B cell (primary cell): ENCODE results near the gene NELFE. TPM values are rescaled to one million over a fixed set of nuclear protein-coding genes. Genes with fewer than 3 reads are reported as not detected.

Experiments used
- ATAC-seq: fragments of 200-7000 bp; cut with Tn5 transposase; one replicate; pipeline ENCODE4 v1.10.0; 2021; ENCODE audit warnings: low read depth, mild to moderate bottlenecking, moderate number of reproducible peaks, moderate library complexity
- CTCF ChIA-PET: fragments of 350-600 bp; sonication (Branson Sonifier 250); formaldehyde crosslinking; loops from one replicate; lab custom pipeline; 2021; ENCODE audit warnings: antibody characterized with exemption, inconsistent platforms; lab: Charles Lee
- POLR2A ChIA-PET: fragments of 350-600 bp; sonication (Branson Sonifier 250); formaldehyde crosslinking; loops from one replicate; lab custom pipeline; 2021; ENCODE audit warnings: antibody characterized with exemption; lab: Charles Lee
- DNase-seq: peaks from one replicate; pipeline ENCODE4 v3.0.0; 2013
- H2AFZ ChIP-seq: 2 replicates; pipeline ENCODE4 v1.6.1; 2012; ENCODE audit warnings: mild to moderate bottlenecking, low read depth, low read length; ENCODE audit not compliant: insufficient read depth, poor library complexity, severe bottlenecking
- H3K27ac ChIP-seq, 2 donors: 1 replicate in 1 of 2; 2 replicates in 1 of 2; pipeline ENCODE4 v1.5.1; 2012 to 2013; ENCODE audit warnings: low read length in 2 of 2, mild to moderate bottlenecking in 2 of 2, moderate library complexity in 1 of 2
- H3K27me3 ChIP-seq, 4 experiments: fragments of 200-600 bp in 1 of 4; sonication (generic) in 1 of 4; replicated peaks in 1 of 4; 1 replicate in 2 of 4; 2 replicates in 2 of 4; pipeline versions ENCODE4 v1.6.1 to v1.7.0; 2013 to 2016; ENCODE audit warnings: low read length in 3 of 4, mild to moderate bottlenecking in 2 of 4, mixed read lengths in 1 of 4, moderate library complexity in 1 of 4; ENCODE audit not compliant: insufficient read depth in 4 of 4, control insufficient read depth in 3 of 4; ENCODE audit errors: control extremely low read depth in 1 of 4
- H3K36me3 ChIP-seq, 2 experiments: replicated peaks in 1 of 2; 1 replicate in 1 of 2; 2 replicates in 1 of 2; pipeline versions ENCODE4 v1.6.1 to v1.7.1; 2013; ENCODE audit warnings: low read length in 1 of 2; ENCODE audit not compliant: insufficient read depth in 2 of 2, control insufficient read depth in 1 of 2; ENCODE audit errors: control extremely low read depth in 1 of 2, extremely low read depth in 1 of 2
- H3K4me1 ChIP-seq, 2 donors: fragments of 200-600 bp in 1 of 2; sonication (generic) in 1 of 2; 1 replicate in 1 of 2; 2 replicates in 1 of 2; pipeline versions ENCODE4 v1.5.1 to v1.6.1; 2013 to 2017; ENCODE audit warnings: low read length in 2 of 2; ENCODE audit not compliant: control insufficient read depth in 2 of 2, insufficient read depth in 2 of 2
- H3K4me2 ChIP-seq: replicated peaks from 2 replicates; pipeline ENCODE3; 2012; ENCODE audit warnings: mild to moderate bottlenecking, low read depth, low read length; ENCODE audit not compliant: poor library complexity, severe bottlenecking
- H3K4me3 ChIP-seq, 5 experiments: fragments of 200-600 bp in 1 of 5; sonication (generic) in 1 of 5; 1 replicate in 3 of 5; 2 replicates in 2 of 5; pipeline versions ENCODE4 v1.5.1 to v1.7.0; 2011 to 2016; ENCODE audit warnings: low read length in 4 of 5, mild to moderate bottlenecking in 4 of 5, low read depth in 2 of 5, control low read depth in 1 of 5, moderate library complexity in 1 of 5; ENCODE audit not compliant: insufficient read depth in 1 of 5; ENCODE audit errors: control extremely low read depth in 1 of 5, extremely low read depth in 1 of 5
- H3K79me2 ChIP-seq: fragments of 200-600 bp; sonication (generic); one replicate; pipeline ENCODE4 v1.6.0; 2016; ENCODE audit warnings: low read length; ENCODE audit not compliant: control insufficient read depth, insufficient read depth
- H3K9ac ChIP-seq: fragments of 200-600 bp; sonication (generic); 2 replicates; pipeline ENCODE4 v1.6.1; 2017; ENCODE audit warnings: mild to moderate bottlenecking, low read length, moderate library complexity
- H3K9me3 ChIP-seq, 3 donors: one replicate each; pipeline versions ENCODE4 v1.6.1 to v1.7.1; 2013; ENCODE audit warnings: low read length in 2 of 3; ENCODE audit not compliant: control insufficient read depth in 2 of 3, insufficient read depth in 1 of 3; ENCODE audit errors: control extremely low read depth in 1 of 3
- H4K20me1 ChIP-seq: 2 replicates; pipeline ENCODE4 v1.6.0; 2012; ENCODE audit warnings: mild to moderate bottlenecking, low read length; ENCODE audit not compliant: insufficient read depth, control insufficient read depth, poor library complexity, severe bottlenecking
- H3K27ac Mint-ChIP-seq: one replicate; pipeline ENCODE4 v1.8.0; 2021; ENCODE audit warnings: mixed read lengths
- H3K27me3 Mint-ChIP-seq: one replicate; pipeline ENCODE4 v1.8.0; 2021; ENCODE audit warnings: mixed read lengths
- H3K4me1 Mint-ChIP-seq: one replicate; pipeline ENCODE4 v1.8.0; 2021; ENCODE audit warnings: mixed read lengths
- H3K4me3 Mint-ChIP-seq: one replicate; pipeline ENCODE4 v1.8.0; 2021; ENCODE audit warnings: mixed read lengths
- H3K9me3 Mint-ChIP-seq: one replicate; pipeline ENCODE4 v1.8.0; 2022; ENCODE audit warnings: mixed read lengths; ENCODE audit not compliant: insufficient read depth
- EZH2 ChIP-seq: IDR thresholded peaks from 2 replicates; pipeline ENCODE4 v1.6.1; 2012; ENCODE audit warnings: borderline replicate concordance, low read depth, mild to moderate bottlenecking, moderate library complexity, low read length; ENCODE audit not compliant: insufficient read depth, poor library complexity, severe bottlenecking
- WGBS: methylation state at CpG from one replicate; pipeline ENCODE4 v1.1.5; 2013; ENCODE audit warnings: missing lambda C conversion rate; ENCODE audit not compliant: insufficient coverage; 5-methylcytosine and 5-hydroxymethylcytosine counted together
- intact Hi-C: fragments of 100-400 bp; cut with micrococcal nuclease; formaldehyde crosslinking; loops from one replicate; pipeline ENCODE4 v1.10.0; 2022
- polyA plus RNA-seq: library from polyadenylated mRNA; depleted of rRNA; stranded (reverse); fragments of >200 nt; gene quantifications from 2 replicates; pipeline ENCODE4 v1.2.3, GENCODE V29; 2012
- total RNA-seq, 2 donors: library from RNA; stranded (reverse); fragments of 120-200 nt in 1 of 2; gene quantifications; 1 replicate in 1 of 2; 2 replicates in 1 of 2; pipeline versions ENCODE4 v1.2.3 to v1.2.4, GENCODE V29; 2013 to 2022
- TF ChIP-seq, protein P1 (sequence below): fragments of 200-600 bp; IDR thresholded peaks from one replicate; pipeline ENCODE4 v1.8.0; 2022; ENCODE audit warnings: antibody characterized with exemption, mild to moderate bottlenecking

The NELFE gene
- total and polyA plus RNA-seq, 2 donors (not counting 1 experiment from before 2014, with no cell fraction given): 39.0 to 53.7 TPM

DNA sequence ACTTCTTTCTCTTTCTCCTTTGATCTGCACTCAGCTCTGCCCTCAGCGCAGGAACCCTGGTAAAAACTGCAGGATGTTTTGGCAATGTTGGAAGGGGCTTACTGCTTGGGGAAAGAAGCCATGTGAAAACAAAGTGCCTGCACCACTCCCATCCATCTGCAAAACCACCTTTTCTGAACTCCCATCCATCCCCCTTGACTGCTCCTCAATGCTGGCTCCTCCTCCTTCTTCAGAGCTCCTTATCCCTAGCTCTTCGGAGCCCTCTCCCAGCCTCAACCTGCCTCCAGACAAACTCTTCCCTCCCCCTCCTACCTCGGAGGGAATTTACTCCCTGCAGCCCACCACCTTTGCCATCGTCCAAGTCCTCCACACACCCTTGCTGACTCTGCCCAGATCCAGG lies 52.6 kb downstream of the NELFE start:
- Histone ChIP-seq H3K27me3 (no peaks in the 10 kb centered on the region), H3K9ac (no peak overlapping the region), H3K4me2 (no peak overlapping the region), H3K27ac (no peak overlapping the region), H3K9me3 (no peaks in the 10 kb centered on the region), H3K4me1 (peaks cover 7 to 11% of the 10 kb centered on the region in 2 donors), H3K36me3 (no peaks in the 10 kb centered on the region), H3K4me3 (no peak overlapping the region), H4K20me1 (no peaks in the 10 kb centered on the region), H2AFZ (no peak overlapping the region), H3K79me2 (no peaks in the 10 kb centered on the region)
- no peak for TF ChIP-seq EZH2
- TF ChIP-seq, protein P1, sequence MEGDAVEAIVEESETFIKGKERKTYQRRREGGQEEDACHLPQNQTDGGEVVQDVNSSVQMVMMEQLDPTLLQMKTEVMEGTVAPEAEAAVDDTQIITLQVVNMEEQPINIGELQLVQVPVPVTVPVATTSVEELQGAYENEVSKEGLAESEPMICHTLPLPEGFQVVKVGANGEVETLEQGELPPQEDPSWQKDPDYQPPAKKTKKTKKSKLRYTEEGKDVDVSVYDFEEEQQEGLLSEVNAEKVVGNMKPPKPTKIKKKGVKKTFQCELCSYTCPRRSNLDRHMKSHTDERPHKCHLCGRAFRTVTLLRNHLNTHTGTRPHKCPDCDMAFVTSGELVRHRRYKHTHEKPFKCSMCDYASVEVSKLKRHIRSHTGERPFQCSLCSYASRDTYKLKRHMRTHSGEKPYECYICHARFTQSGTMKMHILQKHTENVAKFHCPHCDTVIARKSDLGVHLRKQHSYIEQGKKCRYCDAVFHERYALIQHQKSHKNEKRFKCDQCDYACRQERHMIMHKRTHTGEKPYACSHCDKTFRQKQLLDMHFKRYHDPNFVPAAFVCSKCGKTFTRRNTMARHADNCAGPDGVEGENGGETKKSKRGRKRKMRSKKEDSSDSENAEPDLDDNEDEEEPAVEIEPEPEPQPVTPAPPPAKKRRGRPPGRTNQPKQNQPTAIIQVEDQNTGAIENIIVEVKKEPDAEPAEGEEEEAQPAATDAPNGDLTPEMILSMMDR: no peak
- ATAC-seq (no peak), DNase-seq (no peak)
- ChIA-PET POLR2A (no interaction called here), CTCF (interaction anchor here (1.2 kb wide), 1 partner anchor 47 kb away, joined by 3 read pairs; no protein-coding TSS in a partner anchor)
- WGBS: 72% methylated on average over 3 of the region's 4 CpGs
- H3K27me3 Mint-ChIP-seq: peaks cover 8% of the 10 kb centered on the region
- no peaks in the 10 kb centered on the region for H3K9me3 Mint-ChIP-seq
- intact Hi-C loops: no loop called here
- no peak overlapping the region for H3K4me3 Mint-ChIP-seq
- H3K27ac Mint-ChIP-seq: no peak overlapping the region
- peaks cover 12% of the 10 kb centered on the region for H3K4me1 Mint-ChIP-seq

DNA sequence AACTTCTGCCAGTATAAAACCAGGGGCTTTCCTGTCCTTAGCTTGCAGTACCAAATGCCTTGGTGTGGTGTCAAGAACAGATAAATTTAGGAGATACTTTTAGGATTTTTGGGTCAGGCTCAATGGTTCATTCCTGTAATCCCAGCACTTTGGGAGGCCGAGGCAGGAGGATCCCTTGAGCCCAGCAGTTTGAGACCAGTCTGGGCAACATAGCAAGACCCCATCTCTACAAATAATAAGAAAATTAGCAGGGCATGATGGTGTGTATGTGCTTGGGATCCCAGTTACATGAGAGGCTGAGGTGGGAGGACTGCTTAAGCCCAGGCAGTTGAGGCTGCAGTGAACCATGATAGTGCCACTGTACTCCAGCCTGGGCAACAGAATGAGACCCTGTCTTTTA lies 53.7 kb downstream of the NELFE start:
- Mint-ChIP-seq H3K27me3 (peaks cover 4% of the 10 kb centered on the region), H3K4me1 (peaks cover 12% of the 10 kb centered on the region), H3K4me3 (no peak overlapping the region), H3K9me3 (no peaks in the 10 kb centered on the region), H3K27ac (no peak overlapping the region)
- Histone ChIP-seq H3K9ac (no peak overlapping the region), H3K4me3 (no peak overlapping the region), H2AFZ (no peak overlapping the region), H3K79me2 (no peaks in the 10 kb centered on the region), H3K4me1 (peaks cover 7 to 11% of the 10 kb centered on the region in 2 donors), H4K20me1 (no peaks in the 10 kb centered on the region), H3K27me3 (no peaks in the 10 kb centered on the region), H3K36me3 (no peaks in the 10 kb centered on the region), H3K9me3 (no peaks in the 10 kb centered on the region), H3K4me2 (no peak overlapping the region), H3K27ac (no peak overlapping the region)
- ChIA-PET POLR2A (no interaction called here), CTCF (interaction anchor here (1.2 kb wide), 1 partner anchor 48 kb away, joined by 3 read pairs; no protein-coding TSS in a partner anchor)
- no peak for ATAC-seq
- no CpG with 5 or more reads among the region's 1 CpG for WGBS
- TF ChIP-seq, protein P1: no peak
- no peak for TF ChIP-seq EZH2
- intact Hi-C loops: no loop called here
- no peak for DNase-seq
